ENCODE measurements around the gene CYS1. TPM values are rescaled to one million over a fixed set of nuclear protein-coding genes. Genes with fewer than 3 reads are reported as not detected.
"Not testable (repeated sequence)": the region's sequence is repeated elsewhere in the genome, so short reads cannot be mapped to it uniquely, and the experiment has no call there.

The CYS1 gene
- total RNA-seq, 4 donors from 2014 or later: 0.32 to 1.8 TPM; not detected in 2

- DNase-seq (ENCODE audit: low spot score in 2 of 2): peak in 1 of 2 donors; percentile 57
- Histone ChIP-seq H3K4me1 (peaks cover 22% of the 10 kb centered on the region), H3K9me3 (no peaks in the 10 kb centered on the region), H3K4me3 (no peak overlapping the region), H3K36me3 (no peaks in the 10 kb centered on the region), H3K27ac (no peak overlapping the region), H3K27me3 (no peaks in the 10 kb centered on the region)
- TF ChIP-seq POLR2AphosphoS5 (IDR thresholded peaks at IDR 0.05) (no peak), POLR2A (IDR thresholded peaks at IDR 0.05) (no peak), CTCF (IDR thresholded peaks at IDR 0.05) (no peak)
- 89% methylated on average over 35 of the region's 35 CpGs for WGBS
Observed at GRCh38 chr2:10016001-10016801, 64.0 kb downstream of the CYS1 start.

GRCh38 chr2:10015376-10015989, 64.7 kb downstream of the CYS1 start:
- peak in 1 of 2 donors; percentile 55 for DNase-seq (ENCODE audit: low spot score in 2 of 2)
- H3K9me3 ChIP-seq, H3K27ac ChIP-seq, H3K36me3 ChIP-seq, H3K27me3 ChIP-seq, H3K4me3 ChIP-seq: not testable (repeated sequence)
- 88% methylated on average over 43 of the region's 44 CpGs for WGBS
- peaks cover 23% of the 10 kb centered on the region for H3K4me1 ChIP-seq

GRCh38 chr2:10014418-10015190, 65.6 kb downstream of the CYS1 start:
- Histone ChIP-seq H3K4me3 (no peak overlapping the region), H3K27me3 (no peaks in the 10 kb centered on the region), H3K36me3 (no peaks in the 10 kb centered on the region), H3K9me3 (no peaks in the 10 kb centered on the region), H3K4me1 (peaks cover 25% of the 10 kb centered on the region), H3K27ac (no peak overlapping the region)
- DNase-seq (ENCODE audit: low spot score in 2 of 2): peak in 1 of 2 donors; percentile 58
- no peak for TF ChIP-seq EP300 (IDR thresholded peaks at IDR 0.05)
- TF ChIP-seq CTCF (IDR thresholded peaks at IDR 0.05): no peak
- no peak for TF ChIP-seq POLR2A (IDR thresholded peaks at IDR 0.05)
- TF ChIP-seq POLR2AphosphoS5 (IDR thresholded peaks at IDR 0.05): no peak
- 82% methylated on average over 42 of the region's 42 CpGs for WGBS

- H3K4me3 ChIP-seq, H3K27ac ChIP-seq, H3K27me3 ChIP-seq, H3K36me3 ChIP-seq, H3K9me3 ChIP-seq: not testable (repeated sequence)
- peak in 1 of 2 donors; percentile 60 for DNase-seq (ENCODE audit: low spot score in 2 of 2)
- peaks cover 25% of the 10 kb centered on the region for H3K4me1 ChIP-seq
- WGBS: 91% methylated on average over 43 of the region's 43 CpGs
Observed at GRCh38 chr2:10013651-10014417, 66.4 kb downstream of the CYS1 start.

GRCh38 chr2:10012963-10013461, 67.2 kb downstream of the CYS1 start:
- Histone ChIP-seq H3K4me1 (peaks cover 23% of the 10 kb centered on the region), H3K27me3 (no peaks in the 10 kb centered on the region), H3K27ac (no peak overlapping the region), H3K4me3 (no peak overlapping the region), H3K9me3 (no peaks in the 10 kb centered on the region), H3K36me3 (no peaks in the 10 kb centered on the region)
- TF ChIP-seq POLR2AphosphoS5 (IDR thresholded peaks at IDR 0.05) (no peak), EP300 (IDR thresholded peaks at IDR 0.05) (no peak), POLR2A (IDR thresholded peaks at IDR 0.05) (no peak), CTCF (IDR thresholded peaks at IDR 0.05) (no peak)
- 87% methylated on average over 29 of the region's 29 CpGs for WGBS
- peak in 1 of 2 donors; percentile 66 for DNase-seq (ENCODE audit: low spot score in 2 of 2)

- H3K27me3 ChIP-seq, H3K27ac ChIP-seq, H3K4me3 ChIP-seq, H3K9me3 ChIP-seq, H3K36me3 ChIP-seq: not testable (repeated sequence)
- peaks cover 28% of the 10 kb centered on the region for H3K4me1 ChIP-seq
- peak in 1 of 2 donors; percentile 62 for DNase-seq (ENCODE audit: low spot score in 2 of 2)
- 88% methylated on average over 37 of the region's 37 CpGs for WGBS
Observed at GRCh38 chr2:10012366-10012962, 67.7 kb downstream of the CYS1 start.

- not testable (repeated sequence) for H3K27ac ChIP-seq, H3K27me3 ChIP-seq, H3K9me3 ChIP-seq, H3K4me3 ChIP-seq, H3K36me3 ChIP-seq
- DNase-seq (ENCODE audit: low spot score in 2 of 2): peak in 1 of 2 donors; percentile 66
- 91% methylated on average over 61 of the region's 61 CpGs for WGBS
- peaks cover 35% of the 10 kb centered on the region for H3K4me1 ChIP-seq
Observed at GRCh38 chr2:10011606-10012325, 68.4 kb downstream of the CYS1 start.

GRCh38 chr2:10010861-10011605, 69.2 kb downstream of the CYS1 start:
- H3K9me3 ChIP-seq, H3K27me3 ChIP-seq, H3K36me3 ChIP-seq, H3K27ac ChIP-seq, H3K4me3 ChIP-seq: not testable (repeated sequence)
- peaks cover 40% of the 10 kb centered on the region for H3K4me1 ChIP-seq
- DNase-seq (ENCODE audit: low spot score in 2 of 2): peak in 1 of 2 donors; percentile 59
- WGBS: 94% methylated on average over 52 of the region's 52 CpGs

All from suprapubic skin (tissue), 4 donors.